AG20443 (cell line): ENCODE data around the gene PTPRE.
"Not testable (repeated sequence)": the region's sequence is repeated elsewhere in the genome, so short reads cannot be mapped to it uniquely, and the experiment has no call there.

Experiments used
- DNase-seq: peaks from one replicate; pipeline ENCODE4 v3.0.0; 2012; ENCODE audit warnings: low spot score, mixed read lengths

The PTPRE gene

DNA sequence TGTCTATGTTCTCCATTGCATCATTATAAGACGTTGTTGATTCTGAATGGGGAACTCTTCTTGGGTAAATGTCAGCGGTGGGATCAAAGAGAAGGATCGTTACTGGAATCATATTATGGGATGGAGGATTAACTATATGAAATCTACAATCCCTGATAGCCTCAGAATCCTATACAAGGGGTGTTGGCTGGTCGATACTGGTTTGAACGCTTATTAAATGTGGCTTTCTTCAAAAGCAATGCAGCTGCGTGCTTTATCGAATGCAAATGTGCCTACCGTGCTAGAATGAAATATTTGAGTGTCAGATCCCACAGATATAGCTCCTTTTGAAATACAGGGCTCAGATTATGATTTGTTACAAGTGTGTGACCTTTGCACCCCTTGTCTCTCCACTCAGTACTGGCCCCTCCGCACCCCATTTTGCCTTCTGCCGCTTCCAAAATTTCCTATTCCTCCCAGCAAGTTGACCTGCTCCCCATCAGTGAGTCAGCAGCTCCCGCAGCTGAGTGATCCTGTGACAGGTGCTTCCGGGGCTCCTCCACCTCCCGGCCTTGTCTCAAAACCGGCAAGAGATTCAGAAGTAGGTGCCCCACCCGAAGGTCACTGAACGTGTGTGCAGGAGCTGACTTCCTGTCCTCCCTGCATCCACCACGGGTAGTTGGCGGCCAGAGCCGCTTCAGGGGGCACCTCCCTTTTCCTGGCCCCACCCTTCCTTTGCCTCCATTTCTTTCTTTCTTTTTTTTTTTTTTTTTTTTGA lies 76.6 kb downstream of the PTPRE start:
- no peak for DNase-seq

DNA sequence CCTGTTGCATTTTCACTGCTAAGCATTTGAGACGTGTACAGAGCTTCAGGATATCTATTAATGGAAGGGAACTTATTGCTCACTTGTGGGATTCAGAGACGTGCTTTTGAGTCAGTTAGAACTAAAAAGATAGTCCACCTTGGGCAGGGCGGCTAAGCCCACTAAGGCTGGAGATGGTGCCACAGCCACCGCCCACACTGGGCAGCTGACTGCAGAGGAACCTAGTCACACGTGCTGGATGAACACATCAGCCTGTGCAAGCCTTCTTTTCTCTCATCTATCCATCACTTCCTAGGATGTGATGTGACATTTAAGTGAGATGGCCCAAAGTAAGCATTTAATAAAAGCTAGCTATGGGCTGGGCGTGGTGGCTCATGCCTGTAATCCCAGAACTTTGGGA lies 78.0 kb downstream of the PTPRE start:
- DNase-seq = no peak

DNA sequence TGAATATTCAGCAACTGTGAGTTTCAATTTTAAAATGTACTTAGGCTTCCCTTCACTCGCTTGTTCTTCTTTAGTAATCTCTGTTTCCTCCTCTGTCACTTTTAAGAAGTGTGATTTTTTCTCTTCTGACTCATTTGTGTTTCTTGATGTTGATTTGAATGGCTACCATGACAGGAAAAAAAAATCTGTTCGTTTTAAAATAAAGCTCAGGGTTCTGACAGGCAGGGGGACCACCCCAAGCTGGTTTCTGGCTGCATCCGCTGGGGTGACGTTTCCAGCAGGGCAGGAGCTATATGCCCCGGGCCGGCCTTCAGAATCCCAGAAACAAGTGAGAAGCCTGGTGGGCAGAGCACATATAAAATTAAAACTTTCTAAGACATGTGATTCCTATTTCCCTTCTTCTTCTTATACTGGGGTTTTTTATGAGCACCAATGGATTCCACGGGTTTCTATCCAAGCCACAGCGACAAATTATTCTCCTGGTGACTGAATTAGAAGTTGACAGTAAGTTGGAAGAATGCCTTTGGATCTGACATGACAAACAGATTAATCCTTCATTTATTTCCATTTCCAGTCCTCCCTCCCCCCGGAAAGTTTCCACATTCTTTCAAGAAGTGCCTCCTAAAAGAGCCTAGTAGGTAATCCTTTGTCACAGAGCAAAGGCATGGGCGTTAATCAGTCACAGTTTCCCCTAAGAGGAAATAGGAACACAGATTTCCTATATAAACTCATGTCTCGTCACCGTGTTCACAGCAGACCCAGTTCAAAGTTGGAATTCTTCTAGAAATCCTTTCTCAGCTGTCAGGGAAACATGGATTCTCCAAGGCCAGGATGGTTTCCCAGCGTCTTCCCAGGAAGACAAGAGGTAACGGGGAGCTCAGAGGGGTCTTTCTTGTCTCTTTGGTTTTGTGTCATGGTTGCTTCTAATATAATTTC lies 79.9 kb downstream of the PTPRE start:
- DNase-seq = no peak

DNA sequence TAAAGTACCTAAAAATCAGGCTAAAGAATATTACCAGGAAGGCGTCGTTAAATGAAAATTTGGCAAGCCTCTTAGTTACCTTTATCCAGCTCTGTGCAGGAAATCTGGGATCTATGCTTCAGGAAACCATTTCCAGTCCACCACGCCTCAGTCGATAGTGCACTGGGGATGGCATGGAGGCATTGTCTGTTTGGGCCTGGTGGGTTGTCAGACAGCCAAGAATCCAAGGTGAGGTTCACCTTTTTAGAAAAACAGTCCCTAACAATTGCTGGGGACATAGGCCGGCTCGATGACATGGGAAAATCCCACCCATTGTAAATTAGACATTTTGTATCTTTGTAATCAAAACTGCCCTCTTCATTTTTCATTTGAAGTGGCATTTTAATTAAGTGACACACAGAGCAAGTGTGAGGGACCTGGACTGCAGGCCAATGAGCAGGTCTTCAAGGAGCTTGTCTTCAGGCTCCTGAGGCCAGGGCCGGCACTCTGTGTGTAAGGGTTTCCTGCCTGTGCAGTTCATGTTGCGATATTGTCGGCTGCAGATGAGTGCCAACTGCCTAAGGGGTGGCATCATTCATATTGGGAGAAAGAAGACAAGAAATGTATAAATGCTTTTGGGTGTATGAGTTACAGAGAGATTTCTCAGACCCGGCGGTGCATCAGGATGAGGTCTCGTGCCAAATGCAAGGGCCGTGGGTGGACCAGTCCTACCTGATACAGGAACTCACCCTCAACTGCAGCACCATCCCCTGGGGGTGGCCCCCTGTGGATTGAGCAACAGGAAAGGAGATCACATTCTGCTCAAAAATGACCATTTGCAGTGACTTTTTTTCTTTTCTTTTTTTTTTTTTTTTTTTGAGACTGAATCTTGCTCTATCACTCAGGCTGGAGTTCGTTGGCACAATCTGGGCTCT lies 80.8 kb downstream of the PTPRE start:
- no peak for DNase-seq

DNA sequence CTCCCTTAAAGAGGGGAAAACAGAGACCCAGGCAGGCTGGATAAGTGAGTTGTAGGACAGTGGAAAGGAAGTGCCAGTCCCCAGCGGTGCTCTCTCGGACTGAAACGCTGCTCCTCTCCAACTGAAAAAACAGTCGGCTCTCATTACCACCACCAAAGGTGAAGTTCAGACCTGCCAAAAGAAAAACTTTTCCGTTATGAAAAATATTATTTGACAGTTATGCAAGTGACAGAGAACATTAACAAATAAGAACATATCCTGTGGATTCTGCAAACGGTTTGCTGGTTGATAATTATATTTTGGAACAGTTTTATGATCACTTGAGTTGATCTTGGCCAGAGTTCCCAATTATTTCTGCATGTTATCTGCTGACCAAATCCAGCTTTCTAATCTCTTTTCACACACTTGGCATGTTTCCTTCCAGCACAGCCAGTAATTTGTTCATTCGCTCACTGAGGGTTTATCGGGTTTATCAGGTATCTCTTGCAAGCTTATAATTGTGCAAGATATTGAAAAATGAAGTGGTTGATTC lies 82.6 kb downstream of the PTPRE start:
- no peak for DNase-seq

DNA sequence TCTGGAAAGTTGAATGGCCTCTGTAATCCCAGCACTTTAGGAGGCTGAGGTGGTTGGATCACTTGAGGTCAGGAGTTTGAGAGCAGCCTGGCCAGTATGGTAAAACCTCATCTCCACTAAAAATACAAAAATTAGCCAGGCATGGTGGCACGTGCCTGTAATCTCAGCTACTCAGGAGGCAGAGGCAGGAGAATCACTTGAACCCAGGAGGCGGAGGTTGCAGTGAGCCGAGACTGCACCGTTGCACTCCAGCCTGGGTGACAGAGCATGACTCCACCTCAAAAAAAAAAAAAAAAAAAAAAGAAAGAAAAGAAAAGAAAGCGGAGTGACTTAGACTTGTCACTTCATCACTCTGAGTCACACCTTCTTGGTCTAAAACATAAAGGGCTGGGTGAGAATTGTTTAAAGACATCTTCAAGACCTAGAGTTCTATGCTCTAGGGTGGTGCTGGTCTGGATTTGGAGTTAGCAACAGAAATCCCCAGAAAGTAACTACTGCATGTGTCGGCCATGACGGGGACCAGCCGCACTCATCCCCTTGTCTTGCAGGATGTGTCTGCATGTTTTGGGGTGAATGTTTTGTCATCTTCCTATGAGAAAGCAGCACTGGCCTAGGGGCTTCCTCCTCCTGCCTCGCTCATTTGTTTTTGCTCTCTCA lies 83.4 kb downstream of the PTPRE start:
- DNase-seq = not testable (repeated sequence)

DNA sequence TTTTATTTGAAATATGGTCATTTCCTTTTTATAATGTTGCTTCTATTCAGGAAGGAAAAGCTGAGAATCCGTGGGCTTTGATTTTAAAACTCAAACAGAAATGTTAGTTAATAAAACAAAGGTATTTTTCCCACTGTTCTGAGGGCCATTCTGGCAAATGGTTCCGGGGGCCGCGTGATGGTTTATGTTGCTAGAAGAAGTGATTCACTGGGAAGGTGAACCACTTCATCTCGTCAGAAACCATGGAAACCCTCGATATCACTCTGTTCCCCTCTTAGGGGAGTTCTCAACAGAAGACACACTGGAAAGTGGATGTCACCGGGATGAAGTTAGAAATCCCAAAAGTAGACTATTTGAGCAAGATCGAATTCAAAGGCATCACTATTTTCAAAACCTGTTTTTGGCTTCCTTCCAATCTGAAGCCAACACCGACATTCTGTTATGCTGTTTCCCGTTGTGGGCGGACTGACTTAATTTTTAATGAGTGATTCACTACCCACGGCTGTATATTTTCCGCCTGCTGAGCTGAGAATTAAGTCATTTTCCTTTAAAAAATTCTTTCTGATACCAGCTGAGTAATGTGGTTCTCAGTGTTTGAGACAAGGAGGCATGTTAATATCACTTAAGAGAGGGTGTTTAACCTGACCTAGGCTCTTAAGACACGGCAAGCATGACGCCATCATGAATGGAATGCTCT lies 84.1 kb downstream of the PTPRE start:
- peak; percentile 79 for DNase-seq

DNA sequence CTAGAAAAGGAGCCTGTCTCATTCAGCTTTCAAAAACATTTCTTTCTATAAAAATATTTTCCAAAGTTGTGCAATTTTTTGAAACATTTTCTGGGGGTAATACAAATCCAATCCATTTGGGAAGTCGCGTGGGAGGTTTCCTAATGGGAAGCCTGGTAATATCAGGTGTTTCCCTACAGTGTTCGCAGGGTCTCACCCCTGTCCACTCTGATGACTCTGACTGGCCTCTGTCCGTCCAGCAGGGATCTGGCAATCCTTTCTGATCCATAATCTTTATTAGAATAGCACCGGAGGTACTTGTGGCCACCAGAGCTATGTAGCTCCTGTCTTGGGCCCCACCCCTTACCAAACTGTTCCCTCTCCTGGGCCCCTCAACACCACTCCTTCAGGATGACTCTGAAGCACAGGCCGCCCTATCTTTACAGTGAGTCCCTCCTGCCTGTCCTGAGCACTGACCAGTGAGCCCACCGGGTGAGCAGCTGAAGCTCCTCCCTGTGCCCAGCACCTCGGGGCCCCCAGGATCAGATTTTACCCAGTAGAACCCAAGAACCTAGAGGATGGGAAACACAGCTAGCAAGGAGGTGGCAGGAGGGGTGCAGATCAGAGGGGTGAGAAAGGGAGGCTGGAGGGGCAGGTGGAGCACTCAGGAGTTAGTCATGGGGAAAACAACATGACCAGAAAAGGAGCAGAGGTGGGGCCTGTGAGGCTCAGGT lies 84.8 kb downstream of the PTPRE start:
- no peak for DNase-seq

DNA sequence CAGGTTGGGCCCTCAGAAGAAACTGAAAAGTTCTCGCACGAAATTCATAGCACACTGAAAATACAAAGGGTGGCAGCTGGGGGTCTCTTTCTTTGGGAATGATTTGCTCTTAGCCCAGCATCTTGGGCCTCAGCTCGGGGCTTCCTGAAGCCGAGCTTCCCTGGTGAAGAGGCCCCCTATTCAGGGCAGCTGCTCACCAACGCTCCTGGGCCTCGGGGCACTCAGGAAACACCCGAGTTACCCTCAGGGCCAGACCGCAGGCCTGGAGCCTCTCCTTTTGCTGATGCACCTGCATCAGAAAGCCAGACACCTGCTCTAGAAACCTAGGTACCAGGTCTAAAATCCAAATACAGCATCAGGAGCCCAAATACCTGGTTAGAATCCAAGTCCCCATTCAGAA lies 85.5 kb downstream of the PTPRE start:
- no peak for DNase-seq

DNA sequence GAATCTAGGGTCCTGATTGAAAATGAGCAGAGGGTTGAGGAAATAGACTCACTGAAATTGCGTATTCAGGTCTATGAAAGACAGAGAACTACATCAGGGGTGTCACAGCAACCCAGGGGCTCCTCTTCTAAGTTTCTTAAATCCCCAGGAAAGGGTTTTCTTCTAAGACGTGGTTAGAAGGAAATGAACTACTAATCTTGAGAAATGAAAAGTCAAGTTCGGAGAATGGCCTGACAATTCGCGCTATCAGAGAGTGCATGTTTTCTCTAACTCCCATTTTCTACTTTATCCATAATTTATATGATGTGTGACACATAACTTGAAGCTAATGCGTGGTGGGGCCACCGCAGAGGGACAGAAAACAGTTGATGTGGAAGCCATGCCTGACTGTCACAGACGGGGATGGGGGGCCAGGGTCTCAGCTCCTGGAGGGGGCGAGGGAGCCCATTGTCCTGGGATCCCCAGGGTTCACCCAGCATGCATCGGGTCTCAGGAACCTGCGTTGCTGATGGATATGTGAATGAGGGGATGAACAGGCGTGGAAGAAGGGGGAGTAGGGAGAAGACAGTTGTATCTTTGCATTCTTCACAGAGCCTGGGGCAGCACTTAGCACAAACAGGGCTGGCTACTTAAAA lies 86.3 kb downstream of the PTPRE start:
- no peak for DNase-seq

DNA sequence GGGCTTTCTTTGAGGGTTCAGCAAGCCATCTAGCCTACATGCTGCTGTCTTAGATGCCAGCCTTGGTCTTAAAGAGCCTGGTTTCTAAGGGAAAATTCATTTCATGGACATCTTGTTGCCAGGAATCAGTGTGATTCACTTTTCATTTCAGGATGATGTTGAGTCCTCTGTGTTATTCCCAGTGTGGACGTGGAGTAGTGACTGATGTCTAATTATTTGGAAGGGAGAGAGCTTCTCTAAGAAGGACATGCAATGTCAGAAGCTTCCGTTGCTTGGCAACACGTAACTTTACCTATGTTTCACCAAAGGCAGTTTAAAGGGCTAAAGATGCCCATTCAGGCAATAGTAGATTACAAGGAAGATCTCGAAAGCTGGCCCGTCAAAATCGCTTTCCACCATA lies 89.0 kb downstream of the PTPRE start:
- no peak for DNase-seq

DNA sequence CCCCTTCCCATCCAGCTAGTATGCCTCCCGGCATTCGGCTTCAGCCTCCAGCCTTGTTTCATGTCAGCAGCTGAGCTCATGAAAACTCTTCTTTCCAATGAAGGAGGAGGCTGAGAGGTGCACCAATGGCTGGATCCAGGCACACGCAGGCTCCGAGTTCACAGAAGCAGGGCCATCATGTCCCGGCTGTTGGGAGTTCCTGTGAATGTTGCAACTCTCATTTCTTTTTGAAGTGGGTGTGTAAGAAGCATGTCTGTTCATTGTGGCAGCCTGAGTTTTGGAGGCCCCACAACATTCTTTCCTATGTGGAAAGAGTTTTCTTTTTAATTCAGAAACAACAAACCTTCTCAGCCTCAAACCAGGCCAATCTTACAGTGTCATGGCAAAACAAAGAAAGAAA lies 89.7 kb downstream of the PTPRE start:
- DNase-seq = peak; percentile 71

DNA sequence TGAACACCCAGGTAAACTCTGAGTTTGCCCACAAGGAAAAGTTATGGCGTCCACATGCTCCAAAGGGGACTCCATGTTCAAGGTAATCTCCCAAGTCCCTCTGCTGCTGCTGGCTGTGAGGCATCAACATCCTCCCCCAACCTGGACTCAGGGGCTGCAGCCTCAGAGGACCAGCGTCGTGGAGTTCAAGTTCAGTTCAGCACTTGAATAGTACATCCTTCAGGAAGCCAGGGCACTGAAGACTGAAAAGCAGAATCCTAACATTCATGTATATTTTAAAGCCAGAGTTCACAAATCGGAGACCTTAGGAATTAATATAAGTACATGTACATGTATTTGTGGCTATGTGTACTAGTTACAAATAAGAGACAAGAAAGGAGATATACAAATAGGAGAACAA lies 90.4 kb downstream of the PTPRE start:
- no peak for DNase-seq

DNA sequence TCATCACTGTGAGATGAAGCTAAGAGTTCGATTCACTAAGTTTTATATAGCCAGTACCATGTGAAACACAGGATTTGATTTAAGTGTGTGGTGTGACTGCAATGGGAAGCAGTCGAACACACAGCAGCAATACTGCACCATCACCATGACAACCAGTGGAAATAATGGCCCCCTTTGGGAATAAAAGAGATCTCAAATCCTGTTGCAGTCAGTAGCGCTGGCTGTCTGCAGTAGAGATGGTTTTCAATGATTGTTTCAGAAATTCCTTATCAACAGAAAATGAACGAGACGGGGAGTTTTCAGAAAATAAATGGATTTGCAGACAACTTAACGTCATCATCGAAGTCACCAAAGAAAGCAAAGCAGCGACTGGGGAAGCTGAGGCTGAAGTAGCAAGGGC lies 91.0 kb downstream of the PTPRE start:
- DNase-seq = no peak

DNA sequence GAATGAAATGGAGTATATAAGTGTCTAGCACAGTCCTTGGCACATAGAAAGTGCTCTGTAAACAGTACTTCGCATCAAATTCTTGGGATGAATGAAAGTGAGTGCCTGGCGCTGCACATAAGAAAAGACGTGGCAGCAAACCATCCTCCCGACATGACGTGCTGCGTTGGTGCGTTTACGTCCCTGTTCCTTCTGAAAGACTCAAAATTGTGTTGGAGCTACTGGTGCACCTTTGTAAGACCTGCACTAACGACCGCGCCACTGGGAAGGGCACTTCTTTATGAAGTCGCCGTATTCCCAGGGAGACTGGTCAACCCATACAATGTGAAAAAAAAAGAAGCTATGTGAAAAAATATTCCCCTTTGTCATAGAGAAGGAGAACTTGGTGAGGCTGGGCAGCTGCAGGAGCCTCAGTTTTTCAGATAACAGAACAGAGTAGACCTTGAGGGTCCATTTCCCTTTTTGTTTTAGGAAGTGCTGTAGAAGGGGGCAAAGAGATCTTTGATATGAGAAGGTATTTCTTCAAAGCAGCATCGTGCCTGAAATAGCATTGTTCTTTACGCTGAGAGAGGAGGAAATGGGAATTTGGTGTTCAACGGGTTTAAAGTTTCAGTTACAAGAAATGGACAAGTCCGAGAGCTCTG lies 91.7 kb downstream of the PTPRE start:
- no peak for DNase-seq

DNA sequence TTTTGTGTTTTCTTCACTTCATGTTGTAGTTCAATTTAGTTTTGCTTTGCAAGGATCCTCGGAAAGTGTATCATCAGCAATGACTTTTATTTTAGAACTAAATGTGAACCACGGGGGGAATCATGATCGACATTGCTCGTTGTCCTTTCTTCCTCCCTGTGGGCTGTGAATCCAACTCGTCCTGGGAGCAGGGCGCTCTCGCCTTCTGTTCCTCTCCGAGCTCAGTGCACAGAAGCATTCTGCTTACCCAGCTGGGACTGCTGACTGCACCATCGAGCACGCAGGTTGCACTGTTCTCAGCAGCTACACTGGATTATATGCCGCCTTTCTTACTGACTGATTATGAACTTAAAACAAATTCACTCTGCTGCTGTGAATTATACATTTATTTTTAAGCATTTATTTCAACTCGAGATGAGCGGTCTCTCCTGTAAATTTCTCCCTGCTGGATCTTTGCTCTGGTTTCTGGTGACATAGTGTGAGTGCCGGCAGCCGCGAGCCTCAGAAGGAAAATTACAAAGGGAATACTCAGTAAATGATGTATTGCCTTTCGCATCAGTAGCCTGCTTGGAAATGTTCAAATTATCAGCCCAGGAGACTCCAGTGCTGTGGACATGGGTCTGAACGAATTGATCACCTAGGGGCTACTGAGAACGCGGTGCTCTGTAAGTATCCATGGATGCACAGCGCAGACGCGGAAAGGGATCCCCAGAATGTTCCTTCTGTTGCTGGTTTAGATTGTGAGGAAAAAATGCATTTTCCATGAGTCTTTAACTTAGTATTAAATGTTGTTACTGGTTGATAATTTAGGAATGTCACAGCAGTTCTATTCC lies 92.6 kb downstream of the PTPRE start:
- no peak for DNase-seq

DNA sequence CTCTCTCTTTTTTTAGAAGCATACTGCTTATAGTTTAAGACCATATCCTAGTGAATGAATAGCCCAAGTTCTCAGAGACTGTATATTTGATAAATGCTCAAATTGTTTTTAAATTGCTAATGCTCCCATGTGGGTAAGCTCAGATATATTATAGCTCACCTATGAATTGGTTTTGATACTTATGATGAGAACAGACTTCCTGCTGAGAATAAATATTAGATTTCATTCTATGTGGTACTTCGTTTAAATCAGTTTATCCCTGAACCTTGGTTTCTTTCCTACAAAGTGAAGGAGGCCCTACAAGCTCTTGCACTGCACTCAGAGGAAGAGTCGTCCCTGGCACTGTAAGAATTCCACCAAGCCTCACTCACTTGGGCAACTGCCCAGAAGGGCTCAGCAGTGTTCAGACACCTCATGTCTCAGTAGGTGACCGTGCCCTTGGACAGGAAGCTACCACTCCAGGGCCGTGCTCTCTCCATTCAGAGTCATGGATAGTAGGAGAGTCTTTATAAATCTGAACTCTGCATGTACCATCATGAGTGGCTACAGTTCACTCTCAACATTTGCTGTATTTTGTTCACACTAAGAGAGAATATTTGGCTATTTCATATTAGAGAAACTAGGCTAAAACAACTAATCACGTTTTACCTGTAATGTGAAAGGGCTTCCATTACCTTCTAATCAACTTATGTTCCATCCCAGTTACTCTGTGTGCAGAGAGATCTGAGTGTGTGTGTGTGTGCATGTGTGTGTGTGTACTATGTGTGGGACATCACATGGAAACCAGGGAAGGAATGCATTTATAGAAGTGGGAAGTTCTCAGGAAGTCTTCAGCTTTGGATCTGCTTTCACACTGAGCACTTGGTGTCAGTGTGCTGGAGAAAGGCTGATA lies 93.8 kb downstream of the PTPRE start:
- peak; percentile 35 for DNase-seq
